ENCODE measurements around the gene EFCAB5.

- TF ChIP-seq POLR2AphosphoS5 (IDR thresholded peaks at IDR 0.05; ENCODE audit: borderline replicate concordance, low read depth, low read length) (no peak), EZH2 (IDR thresholded peaks at IDR 0.05) (no peak), FOXP2 (optimal IDR thresholded peaks at IDR 0.05; ENCODE audit: control extremely low read depth, extremely low read length, insufficient read depth) (no peak)
Observed at GRCh38 chr17:30092886-30093285, 151.5 kb downstream of the EFCAB5 start.

All from SK-N-MC (cell line).